Effector memory CD4-positive, alpha-beta T cell (primary cell): ENCODE results near the gene KCND3.

Experiments used
- DNase-seq, 3 donors: peaks; one replicate each; pipeline ENCODE4 v3.0.0-alpha.2; 2020
- H3K27ac ChIP-seq: 2 replicates; pipeline ENCODE4 v1.7.0; 2013; ENCODE audit warnings: mild to moderate bottlenecking, low read length, moderate library complexity; ENCODE audit not compliant: insufficient read depth, poor library complexity, severe bottlenecking
- H3K27me3 ChIP-seq: replicated peaks from 2 replicates; pipeline ENCODE4 v1.7.0; 2013; ENCODE audit warnings: mild to moderate bottlenecking, low read length; ENCODE audit not compliant: insufficient read depth, control insufficient read depth, poor library complexity, severe bottlenecking
- H3K36me3 ChIP-seq: 2 replicates; pipeline ENCODE4 v1.7.0; 2013; ENCODE audit warnings: mild to moderate bottlenecking, low read length, moderate library complexity; ENCODE audit not compliant: control insufficient read depth, insufficient read depth
- H3K4me1 ChIP-seq: 2 replicates; pipeline ENCODE4 v1.7.0; 2013; ENCODE audit warnings: low read length, mild to moderate bottlenecking; ENCODE audit not compliant: control insufficient read depth, insufficient read depth, poor library complexity, severe bottlenecking
- H3K4me3 ChIP-seq: 2 replicates; pipeline ENCODE4 v1.7.0; 2013; ENCODE audit warnings: low read length, low read depth, mild to moderate bottlenecking; ENCODE audit not compliant: insufficient read depth, poor library complexity, severe bottlenecking
- H3K9me3 ChIP-seq: 2 replicates; pipeline ENCODE4 v1.7.0; 2013; ENCODE audit warnings: mild to moderate bottlenecking, low read length, moderate library complexity; ENCODE audit not compliant: control insufficient read depth

The KCND3 gene

GRCh38 chr1:112011202-112011601, 21.7 kb upstream of the KCND3 start:
- Histone ChIP-seq H3K27ac (no peak overlapping the region), H3K36me3 (no peaks in the 10 kb centered on the region), H3K4me3 (no peak overlapping the region), H3K27me3 (no peaks in the 10 kb centered on the region), H3K4me1 (no peaks in the 10 kb centered on the region), H3K9me3 (no peaks in the 10 kb centered on the region)
- no peak for DNase-seq

GRCh38 chr1:112007169-112007568, 17.7 kb upstream of the KCND3 start:
- H3K27ac ChIP-seq: no peak overlapping the region
- H3K4me1 ChIP-seq: no peaks in the 10 kb centered on the region
- H3K9me3 ChIP-seq: no peaks in the 10 kb centered on the region
- no peaks in the 10 kb centered on the region for H3K27me3 ChIP-seq
- no peaks in the 10 kb centered on the region for H3K36me3 ChIP-seq
- H3K4me3 ChIP-seq: no peak overlapping the region
- no peak for DNase-seq

- no peaks in the 10 kb centered on the region for H3K4me1 ChIP-seq
- H3K36me3 ChIP-seq: no peaks in the 10 kb centered on the region
- H3K4me3 ChIP-seq: no peak overlapping the region
- no peaks in the 10 kb centered on the region for H3K9me3 ChIP-seq
- H3K27ac ChIP-seq: no peak overlapping the region
- no peaks in the 10 kb centered on the region for H3K27me3 ChIP-seq
- DNase-seq: no peak
Measured at GRCh38 chr1:112006416-112007025, 17.1 kb upstream of the KCND3 start.

DNA sequence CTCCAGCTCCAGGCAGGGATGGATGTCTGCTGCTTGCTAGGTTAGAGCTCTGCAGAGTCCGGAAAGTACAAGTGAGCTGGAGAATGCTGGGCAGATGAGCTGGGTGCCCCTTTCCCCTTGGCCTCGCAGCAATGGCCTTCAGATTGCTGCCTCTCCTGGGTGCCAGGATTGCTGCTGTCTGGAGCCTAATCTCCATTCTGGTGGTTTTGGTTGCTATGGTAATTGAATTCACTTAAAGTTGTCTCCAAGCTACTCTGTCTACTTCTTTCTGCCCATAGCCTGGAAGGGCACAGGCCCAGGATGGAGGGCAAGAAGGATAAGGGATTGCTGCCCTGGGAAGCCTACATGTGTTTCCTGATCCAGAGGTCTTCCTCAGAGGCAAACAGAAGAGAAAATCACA, 14.6 kb upstream of the KCND3 start:
- H3K4me1 ChIP-seq: no peaks in the 10 kb centered on the region
- no peak for DNase-seq
- H3K9me3 ChIP-seq: no peaks in the 10 kb centered on the region
- no peaks in the 10 kb centered on the region for H3K36me3 ChIP-seq
- no peak overlapping the region for H3K4me3 ChIP-seq
- H3K27me3 ChIP-seq: no peaks in the 10 kb centered on the region
- no peak overlapping the region for H3K27ac ChIP-seq

DNA sequence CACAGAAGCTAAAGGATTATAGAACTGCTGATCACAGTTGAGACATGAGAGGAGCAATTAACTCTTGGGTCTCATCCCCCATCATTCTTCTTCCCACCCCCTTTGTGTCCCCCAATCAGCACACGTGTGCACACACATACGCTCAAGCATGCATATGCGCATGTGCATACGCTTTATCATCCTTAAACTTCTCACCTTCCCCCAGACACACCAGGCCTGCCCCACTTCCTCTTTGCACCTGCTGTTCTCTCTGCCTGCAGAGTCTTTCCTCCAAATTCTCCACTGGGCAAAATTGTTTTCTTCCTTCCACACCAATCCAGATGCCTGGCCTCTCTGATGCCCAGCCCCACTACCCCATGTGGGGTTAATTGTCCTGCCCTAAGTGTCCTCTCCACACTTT, 13.0 kb upstream of the KCND3 start:
- DNase-seq: no peak
- H3K27me3 ChIP-seq: no peaks in the 10 kb centered on the region
- H3K27ac ChIP-seq: no peak overlapping the region
- H3K9me3 ChIP-seq: no peaks in the 10 kb centered on the region
- no peaks in the 10 kb centered on the region for H3K4me1 ChIP-seq
- no peaks in the 10 kb centered on the region for H3K36me3 ChIP-seq
- no peak overlapping the region for H3K4me3 ChIP-seq

DNA sequence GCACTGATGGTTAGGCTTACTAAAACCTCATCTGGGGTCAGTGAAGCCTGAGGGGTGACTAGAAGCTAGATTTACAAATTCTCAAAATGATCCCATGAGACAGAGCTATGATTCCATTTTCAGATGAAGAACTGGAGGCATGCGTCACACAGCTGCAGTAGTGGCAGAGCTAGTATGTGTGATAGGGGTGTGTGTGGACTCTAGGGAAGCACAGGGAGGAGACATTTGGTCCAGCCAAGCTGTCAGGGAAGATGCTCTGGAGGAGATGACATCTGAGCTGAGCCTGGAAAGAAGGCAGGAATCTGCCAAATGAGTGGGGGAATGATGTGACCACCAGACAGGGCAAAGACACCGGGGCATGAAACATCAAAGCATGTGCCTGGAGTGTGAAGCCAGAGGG, 12.0 kb upstream of the KCND3 start:
- H3K4me3 ChIP-seq: no peak overlapping the region
- no peaks in the 10 kb centered on the region for H3K27me3 ChIP-seq
- no peaks in the 10 kb centered on the region for H3K36me3 ChIP-seq
- no peak overlapping the region for H3K27ac ChIP-seq
- no peaks in the 10 kb centered on the region for H3K4me1 ChIP-seq
- no peaks in the 10 kb centered on the region for H3K9me3 ChIP-seq
- DNase-seq: no peak

GRCh38 chr1:112000048-112000447, 10.6 kb upstream of the KCND3 start:
- H3K36me3 ChIP-seq: no peaks in the 10 kb centered on the region
- no peaks in the 10 kb centered on the region for H3K27me3 ChIP-seq
- no peak overlapping the region for H3K27ac ChIP-seq
- no peaks in the 10 kb centered on the region for H3K4me1 ChIP-seq
- no peak for DNase-seq
- H3K4me3 ChIP-seq: no peak overlapping the region
- no peaks in the 10 kb centered on the region for H3K9me3 ChIP-seq

DNA sequence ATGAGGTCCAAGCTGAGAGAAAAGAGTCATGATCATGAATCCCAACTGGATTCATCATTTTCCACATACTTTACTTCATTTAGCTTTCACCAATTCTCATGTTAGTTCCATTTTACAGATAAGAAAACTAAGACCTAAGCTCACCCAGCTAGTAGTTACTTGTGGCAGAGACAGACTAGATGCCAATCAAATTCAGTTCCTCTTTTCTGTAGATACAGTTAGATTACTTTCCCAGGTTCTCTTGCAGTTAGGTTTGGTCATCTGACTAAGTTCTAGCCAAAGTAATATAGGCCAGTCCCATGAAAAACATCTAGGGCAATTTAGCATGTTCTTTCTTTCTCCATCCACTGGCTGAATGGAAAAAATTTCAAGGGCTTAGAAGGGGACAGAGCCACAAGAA, 8.9 kb upstream of the KCND3 start:
- DNase-seq: no peak
- no peaks in the 10 kb centered on the region for H3K4me1 ChIP-seq
- H3K36me3 ChIP-seq: no peaks in the 10 kb centered on the region
- peaks cover 4% of the 10 kb centered on the region for H3K27me3 ChIP-seq
- H3K4me3 ChIP-seq: no peak overlapping the region
- H3K27ac ChIP-seq: no peak overlapping the region
- H3K9me3 ChIP-seq: no peaks in the 10 kb centered on the region

- no peak for DNase-seq
- Histone ChIP-seq H3K4me1 (peaks cover 2% of the 10 kb centered on the region), H3K36me3 (no peaks in the 10 kb centered on the region), H3K27me3 (peaks cover 28% of the 10 kb centered on the region), H3K27ac (no peak overlapping the region), H3K9me3 (no peaks in the 10 kb centered on the region), H3K4me3 (no peak overlapping the region)
Measured at GRCh38 chr1:111992476-111992875, 3.0 kb upstream of the KCND3 start.

DNA sequence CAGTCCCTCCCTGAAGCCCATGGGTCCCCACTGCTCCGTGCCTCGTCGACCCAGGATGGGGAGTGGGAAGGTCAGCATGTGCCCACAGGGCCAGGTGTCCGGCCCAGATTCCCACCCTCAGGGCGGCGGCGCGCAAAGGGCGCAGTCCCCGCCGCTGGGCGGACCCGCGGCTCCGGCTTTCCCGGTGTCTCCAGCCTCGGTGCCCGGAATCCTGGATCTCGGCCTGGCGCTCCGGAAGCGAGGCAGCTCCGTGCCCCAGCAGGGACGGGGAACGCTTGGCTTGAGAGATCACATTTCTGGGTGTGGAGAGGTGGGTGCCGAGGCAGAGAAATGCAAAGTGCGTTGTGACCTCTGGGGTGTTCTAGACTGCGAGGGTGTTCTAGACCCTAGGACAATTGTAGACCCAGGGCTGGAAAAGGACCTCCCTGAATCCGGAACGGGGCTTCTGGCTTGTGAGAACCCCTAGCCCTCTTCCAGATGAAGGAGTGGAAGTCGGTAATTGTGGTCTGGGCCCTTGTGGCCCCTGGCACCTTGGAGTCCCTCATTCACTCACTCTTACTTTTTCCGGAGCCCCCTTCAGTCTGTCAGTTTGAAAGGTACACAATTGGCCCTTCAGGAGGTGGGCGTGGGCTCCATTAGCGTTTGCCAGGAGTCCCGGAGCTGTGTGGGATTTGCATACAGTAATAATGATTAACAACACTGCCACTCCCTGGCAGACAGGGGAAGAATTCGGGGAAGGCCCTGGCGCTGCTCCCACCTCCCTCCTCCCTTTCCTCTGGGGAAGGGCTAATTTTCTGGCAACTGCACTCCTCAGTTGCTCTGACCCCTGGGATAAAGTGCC, 1.6 kb upstream of the KCND3 start:
- no peak overlapping the region for H3K27ac ChIP-seq
- DNase-seq: no peak
- H3K4me3 ChIP-seq: no peak overlapping the region
- H3K27me3 ChIP-seq: peaks cover 28% of the 10 kb centered on the region
- H3K9me3 ChIP-seq: no peaks in the 10 kb centered on the region
- peaks cover 2% of the 10 kb centered on the region for H3K4me1 ChIP-seq
- no peaks in the 10 kb centered on the region for H3K36me3 ChIP-seq
